Mesendoderm (in vitro differentiated cells): ENCODE data around the gene ARHGEF10L.

Source experiments
- DNase-seq: peaks from one replicate; pipeline ENCODE4 v3.0.0; 2013
- H2AK5ac ChIP-seq: 2 replicates; pipeline ENCODE4 v1.6.1; 2013; ENCODE audit warnings: low read length, inconsistent platforms
- H2BK120ac ChIP-seq: 2 replicates; pipeline ENCODE4 v1.6.1; 2013; ENCODE audit warnings: low read depth, mild to moderate bottlenecking, low read length, moderate library complexity, mixed read lengths
- H2BK15ac ChIP-seq: replicated peaks from 2 replicates; pipeline ENCODE4 v1.6.1; 2013; ENCODE audit warnings: low read depth, mild to moderate bottlenecking, moderate library complexity
- H2BK5ac ChIP-seq: 2 replicates; pipeline ENCODE4 v1.6.1; 2013; ENCODE audit warnings: low read length, inconsistent platforms
- H3K18ac ChIP-seq: 2 replicates; pipeline ENCODE4 v1.6.1; 2013; ENCODE audit warnings: mild to moderate bottlenecking, low read length, mixed read lengths
- H3K23ac ChIP-seq: one replicate; pipeline ENCODE4 v1.6.1; 2013; ENCODE audit warnings: low read length
- H3K27ac ChIP-seq: 2 replicates; pipeline ENCODE4 v1.5.1; 2013; ENCODE audit warnings: low read depth, mild to moderate bottlenecking, inconsistent platforms, low read length, moderate library complexity
- H3K27me3 ChIP-seq: 2 replicates; pipeline ENCODE4 v1.6.1; 2013; ENCODE audit warnings: low read length, control low read depth, mild to moderate bottlenecking, inconsistent platforms; ENCODE audit not compliant: insufficient read depth, poor library complexity
- H3K36me3 ChIP-seq: 2 replicates; pipeline ENCODE4 v1.6.1; 2013; ENCODE audit warnings: low read length, inconsistent platforms; ENCODE audit not compliant: control insufficient read depth, insufficient read depth
- H3K4ac ChIP-seq: one replicate; pipeline ENCODE4 v1.6.1; 2013; ENCODE audit warnings: low read depth, mild to moderate bottlenecking, low read length, moderate library complexity
- H3K4me1 ChIP-seq: 2 replicates; pipeline ENCODE4 v1.6.1; 2013; ENCODE audit warnings: low read depth, low read length, inconsistent platforms; ENCODE audit not compliant: control insufficient read depth
- H3K4me2 ChIP-seq: 2 replicates; pipeline ENCODE4 v1.6.1; 2013; ENCODE audit warnings: low read length
- H3K4me3 ChIP-seq: 2 replicates; pipeline ENCODE4 v1.5.1; 2013; ENCODE audit warnings: mild to moderate bottlenecking, low read length
- H3K56ac ChIP-seq: one replicate; pipeline ENCODE4 v1.6.1; 2013; ENCODE audit warnings: low read length
- H3K79me1 ChIP-seq: 2 replicates; pipeline ENCODE4 v1.6.1; 2013; ENCODE audit warnings: low read length, inconsistent platforms
- H3K79me2 ChIP-seq: 2 replicates; pipeline ENCODE4 v1.6.1; 2013; ENCODE audit warnings: mild to moderate bottlenecking, low read length; ENCODE audit not compliant: control insufficient read depth, insufficient read depth
- H3K9ac ChIP-seq: 2 replicates; pipeline ENCODE4 v1.6.1; 2013; ENCODE audit warnings: low read length, inconsistent platforms
- H4K5ac ChIP-seq: one replicate; pipeline ENCODE4 v1.6.1; 2013; ENCODE audit warnings: low read length
- H4K8ac ChIP-seq: one replicate; pipeline ENCODE4 v1.6.1; 2013; ENCODE audit warnings: low read depth, mild to moderate bottlenecking, control low read depth, low read length, moderate library complexity
- WGBS: extraction: QIAGEN DNeasy Blood & Tissue Kit; methylation state at CpG from one replicate; pipeline ENCODE4 v1.1.7; 2013; ENCODE audit warnings: low lambda C conversion rate, missing lambda C conversion rate; ENCODE audit not compliant: insufficient coverage; ENCODE audit errors: extremely low coverage; 5-methylcytosine and 5-hydroxymethylcytosine counted together

ARHGEF10L gene

DNA sequence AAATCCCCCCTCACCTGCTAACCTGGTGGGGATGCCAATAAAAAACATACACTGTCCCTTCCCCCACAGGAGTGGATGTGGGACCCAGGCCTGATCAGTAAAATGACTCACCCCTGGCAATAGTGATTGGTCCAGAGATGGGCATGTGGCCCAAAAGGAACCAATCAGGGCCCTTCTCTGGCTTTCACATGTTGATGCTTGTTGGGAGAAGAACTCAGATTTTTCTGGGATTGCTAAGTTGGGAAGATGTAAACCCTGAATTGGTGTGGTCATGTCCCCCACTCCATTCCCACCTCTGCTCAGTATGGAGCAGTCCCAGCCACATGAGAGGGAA lies 172.0 kb downstream of the ARHGEF10L start:
- Histone ChIP-seq H3K79me1 (no peaks in the 10 kb centered on the region), H3K23ac (no peak overlapping the region), H3K36me3 (no peaks in the 10 kb centered on the region), H3K27ac (no peak overlapping the region), H3K4me1 (no peaks in the 10 kb centered on the region), H2BK15ac (no peak overlapping the region), H3K56ac (no peak overlapping the region), H2AK5ac (no peak overlapping the region), H3K4ac (no peak overlapping the region), H3K27me3 (no peaks in the 10 kb centered on the region), H2BK120ac (no peak overlapping the region), H3K18ac (no peak overlapping the region), H3K9ac (no peak overlapping the region), H2BK5ac (no peak overlapping the region), H3K4me3 (no peak overlapping the region), H4K8ac (no peak overlapping the region), H3K4me2 (no peak overlapping the region), H3K79me2 (no peaks in the 10 kb centered on the region), H4K5ac (no peak overlapping the region)
- no peak for DNase-seq

DNA sequence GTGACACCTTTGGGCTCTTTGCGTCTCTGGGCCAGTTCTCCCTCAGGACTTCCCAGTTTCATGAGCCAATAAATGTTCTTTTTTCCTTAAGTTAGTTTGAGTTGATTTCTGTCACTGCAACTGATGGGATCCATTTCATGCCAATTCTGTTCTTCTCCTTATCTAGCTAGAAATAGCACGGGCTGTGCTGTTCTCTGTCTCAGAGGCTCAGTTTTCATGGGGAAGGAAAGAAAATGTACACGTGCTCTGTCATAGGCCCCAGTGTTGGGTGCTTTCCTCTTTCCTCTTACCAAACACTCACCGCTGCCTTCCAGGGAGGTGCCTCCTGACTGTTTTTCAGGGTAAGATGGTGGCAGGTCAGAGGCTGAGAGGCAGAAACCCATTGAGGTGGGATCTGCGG lies 172.4 kb downstream of the ARHGEF10L start:
- H3K56ac ChIP-seq, result no peak overlapping the region
- no peak overlapping the region for H4K5ac ChIP-seq
- WGBS, result no CpG with 5 or more reads among the region's 5 CpGs

GRCh38 chr1:17713993-17714392 lies 174.5 kb downstream of the ARHGEF10L start:
- DNase-seq, result no peak
- Histone ChIP-seq H3K9ac (no peak overlapping the region), H2AK5ac (no peak overlapping the region)

More for the DNA sequence above, 172.4 kb downstream of the ARHGEF10L start:
- Histone ChIP-seq H3K18ac (no peak overlapping the region), H2BK120ac (no peak overlapping the region), H3K4me2 (no peak overlapping the region), H3K27me3 (no peaks in the 10 kb centered on the region), H4K8ac (no peak overlapping the region), H3K27ac (no peak overlapping the region), H3K4ac (no peak overlapping the region), H3K4me3 (no peak overlapping the region), H3K79me2 (no peaks in the 10 kb centered on the region), H3K9ac (no peak overlapping the region), H3K23ac (no peak overlapping the region), H2AK5ac (no peak overlapping the region), H2BK5ac (no peak overlapping the region), H3K4me1 (no peaks in the 10 kb centered on the region), H2BK15ac (no peak overlapping the region), H3K79me1 (no peaks in the 10 kb centered on the region), H3K36me3 (no peaks in the 10 kb centered on the region)
- no peak for DNase-seq

DNA sequence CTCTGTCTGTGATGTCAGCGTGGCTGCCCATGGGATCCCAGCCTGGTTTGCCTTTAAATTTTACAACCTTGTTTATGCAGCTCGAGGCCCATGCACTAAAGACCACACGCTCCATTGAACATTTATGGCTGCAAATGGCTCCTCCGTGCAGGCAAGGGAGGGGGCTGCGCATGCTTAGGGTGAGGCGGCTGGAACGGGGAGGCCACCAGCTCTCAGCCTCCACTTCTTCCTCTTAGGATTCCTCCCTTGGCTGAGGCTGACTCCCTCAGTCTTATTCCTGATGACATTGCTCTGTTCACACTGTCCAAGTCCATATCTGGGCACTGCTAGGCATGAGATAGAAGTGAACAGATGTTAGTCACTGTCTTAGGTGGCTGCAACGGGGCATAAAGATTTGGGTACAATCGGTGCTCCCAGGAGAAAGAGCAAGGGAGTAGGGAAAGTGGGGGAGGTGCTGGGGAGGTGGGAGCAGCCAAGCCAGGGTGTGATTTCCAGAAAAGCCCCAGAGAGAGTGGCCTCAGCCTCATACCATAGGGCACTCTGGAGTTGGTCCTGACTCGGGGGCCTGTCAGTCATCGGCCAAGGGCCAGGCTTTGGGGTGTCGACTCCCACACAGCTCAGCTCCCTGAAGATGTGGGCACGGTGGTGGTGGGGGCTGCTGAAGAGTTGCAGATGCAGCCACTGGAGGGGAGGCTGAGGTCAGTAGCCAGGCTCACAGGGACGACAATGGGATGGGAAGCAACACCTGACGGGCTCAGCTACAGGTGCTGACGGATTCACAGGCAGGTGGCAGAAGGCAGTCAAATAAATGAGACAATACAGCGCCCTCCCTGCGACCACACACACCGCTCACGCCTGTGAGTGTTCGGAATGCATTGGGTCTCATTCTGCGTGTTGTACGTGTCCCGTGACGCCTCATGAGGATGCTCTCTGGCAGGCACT lies 178.4 kb downstream of the ARHGEF10L start:
- no peak overlapping the region for H3K23ac ChIP-seq
- H2BK5ac ChIP-seq, result no peak overlapping the region
- no peak overlapping the region for H3K4ac ChIP-seq
- H3K9ac ChIP-seq, result no peak overlapping the region
- H3K4me1 ChIP-seq, result no peaks in the 10 kb centered on the region
- H4K8ac ChIP-seq, result no peak overlapping the region
- no peaks in the 10 kb centered on the region for H3K79me2 ChIP-seq
- H3K27me3 ChIP-seq, result no peaks in the 10 kb centered on the region
- WGBS, result no CpG with 5 or more reads among the region's 25 CpGs
- no peak overlapping the region for H3K18ac ChIP-seq
- no peak overlapping the region for H2BK120ac ChIP-seq
- no peaks in the 10 kb centered on the region for H3K36me3 ChIP-seq
- H3K79me1 ChIP-seq, result no peaks in the 10 kb centered on the region
- H3K27ac ChIP-seq, result no peak overlapping the region
- DNase-seq, result no peak
- no peak overlapping the region for H3K4me2 ChIP-seq
- H3K56ac ChIP-seq, result no peak overlapping the region
- no peak overlapping the region for H4K5ac ChIP-seq
- H2BK15ac ChIP-seq, result no peak overlapping the region
- no peak overlapping the region for H2AK5ac ChIP-seq
- no peak overlapping the region for H3K4me3 ChIP-seq

More at GRCh38 chr1:17713993-17714392, 174.5 kb downstream of the ARHGEF10L start:
- H3K4me2 ChIP-seq, result no peak overlapping the region
- H3K4me3 ChIP-seq, result no peak overlapping the region
- H3K4me1 ChIP-seq, result no peaks in the 10 kb centered on the region
- no peak overlapping the region for H4K5ac ChIP-seq
- no peaks in the 10 kb centered on the region for H3K36me3 ChIP-seq
- H4K8ac ChIP-seq, result no peak overlapping the region
- H2BK5ac ChIP-seq, result no peak overlapping the region
- H3K27me3 ChIP-seq, result no peaks in the 10 kb centered on the region
- no CpG with 5 or more reads among the region's 5 CpGs for WGBS
- no peak overlapping the region for H3K4ac ChIP-seq
- H3K18ac ChIP-seq, result no peak overlapping the region
- no peak overlapping the region for H3K23ac ChIP-seq
- no peak overlapping the region for H3K27ac ChIP-seq
- H3K56ac ChIP-seq, result no peak overlapping the region
- H2BK120ac ChIP-seq, result no peak overlapping the region
- H2BK15ac ChIP-seq, result no peak overlapping the region
- no peaks in the 10 kb centered on the region for H3K79me1 ChIP-seq
- H3K79me2 ChIP-seq, result no peaks in the 10 kb centered on the region

DNA sequence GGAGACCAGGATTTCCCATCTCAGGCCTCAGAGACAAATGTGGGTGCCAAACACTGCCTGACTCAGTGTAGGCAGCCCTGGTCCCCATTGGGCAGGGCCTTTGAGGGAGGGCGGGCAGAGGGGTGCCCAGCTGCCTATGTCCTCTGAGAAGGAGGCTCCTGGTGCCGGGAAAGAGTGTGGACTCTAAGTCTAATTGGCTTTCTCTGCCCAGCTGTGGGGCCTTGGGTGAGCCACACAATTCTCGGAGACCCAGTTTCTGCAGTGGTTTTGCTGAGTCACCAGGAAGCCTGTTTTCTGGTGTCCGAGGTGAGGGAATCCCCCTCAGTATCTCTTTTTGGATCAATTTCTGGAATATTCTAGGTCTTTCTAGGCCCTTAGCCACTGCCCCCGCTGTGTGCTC lies 180.4 kb downstream of the ARHGEF10L start:
- H3K4me2 ChIP-seq, result no peak overlapping the region
- no peak for DNase-seq
- no peak overlapping the region for H2BK5ac ChIP-seq
- no peaks in the 10 kb centered on the region for H3K36me3 ChIP-seq
- H3K23ac ChIP-seq, result no peak overlapping the region
- no peak overlapping the region for H2BK120ac ChIP-seq
- H3K79me2 ChIP-seq, result no peaks in the 10 kb centered on the region
- no peaks in the 10 kb centered on the region for H3K4me1 ChIP-seq
- no peak overlapping the region for H3K18ac ChIP-seq
- no peak overlapping the region for H3K4ac ChIP-seq
- H4K5ac ChIP-seq, result no peak overlapping the region
- no peak overlapping the region for H3K27ac ChIP-seq
- H3K79me1 ChIP-seq, result no peaks in the 10 kb centered on the region
- H3K4me3 ChIP-seq, result no peak overlapping the region
- no peak overlapping the region for H4K8ac ChIP-seq
- no peak overlapping the region for H2BK15ac ChIP-seq
- H2AK5ac ChIP-seq, result no peak overlapping the region
- no peaks in the 10 kb centered on the region for H3K27me3 ChIP-seq
- no peak overlapping the region for H3K9ac ChIP-seq
- no CpG with 5 or more reads among the region's 5 CpGs for WGBS
- H3K56ac ChIP-seq, result no peak overlapping the region

DNA sequence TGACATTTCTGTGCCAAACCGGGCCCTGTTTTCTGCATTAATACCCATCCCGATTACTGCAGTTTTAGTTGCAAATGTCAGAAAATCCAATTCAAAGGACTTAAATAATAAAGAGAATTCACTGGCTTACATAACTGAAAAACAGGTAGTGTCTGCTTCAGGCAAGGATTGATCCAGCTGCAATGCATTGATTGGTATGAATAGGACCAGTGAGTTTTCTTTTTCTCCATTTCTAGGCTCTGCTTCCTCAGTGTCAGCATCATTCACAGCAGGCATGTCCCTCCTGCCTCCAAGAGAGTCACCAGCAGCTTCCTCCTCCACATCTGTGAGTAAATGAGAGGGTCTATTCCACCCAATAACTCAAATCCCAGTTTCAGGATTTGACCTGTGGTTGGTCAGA lies 181.9 kb downstream of the ARHGEF10L start:
- WGBS, result no CpG with 5 or more reads among the region's 2 CpGs
- Histone ChIP-seq H2BK15ac (no peak overlapping the region), H3K4me1 (no peaks in the 10 kb centered on the region), H3K4me3 (no peak overlapping the region), H3K18ac (no peak overlapping the region), H3K79me1 (no peaks in the 10 kb centered on the region), H3K4ac (no peak overlapping the region), H4K5ac (no peak overlapping the region), H3K27me3 (no peaks in the 10 kb centered on the region), H3K79me2 (no peaks in the 10 kb centered on the region), H2BK5ac (no peak overlapping the region), H3K27ac (no peak overlapping the region), H4K8ac (no peak overlapping the region), H3K36me3 (no peaks in the 10 kb centered on the region), H3K4me2 (no peak overlapping the region), H2AK5ac (no peak overlapping the region), H3K9ac (no peak overlapping the region), H2BK120ac (no peak overlapping the region), H3K56ac (no peak overlapping the region), H3K23ac (no peak overlapping the region)
- DNase-seq, result no peak
